Glutamatergic neuron (in vitro differentiated cells): ENCODE results near the gene HSF5. TPM values are rescaled to one million over a fixed set of nuclear protein-coding genes. Genes with fewer than 3 reads are reported as not detected.
A peak's percentile ranks its signal among the peaks of the same experiment; 100 is the strongest.

Experiments
- DNase-seq: peaks from one replicate; pipeline ENCODE4 v3.0.0; 2022
- H3K27ac Mint-ChIP-seq: one replicate; pipeline ENCODE4 v1.8.0; 2020; ENCODE audit warnings: mild to moderate bottlenecking, mixed read lengths, inconsistent platforms; ENCODE audit not compliant: unreplicated experiment
- H3K27me3 Mint-ChIP-seq: one replicate; pipeline ENCODE4 v1.8.0; 2020; ENCODE audit warnings: mild to moderate bottlenecking, moderate library complexity, mixed read lengths, inconsistent platforms; ENCODE audit not compliant: unreplicated experiment
- H3K36me3 Mint-ChIP-seq: one replicate; pipeline ENCODE4 v1.8.0; 2020; ENCODE audit warnings: mild to moderate bottlenecking, mixed read lengths, inconsistent platforms; ENCODE audit not compliant: unreplicated experiment
- H3K4me1 Mint-ChIP-seq: one replicate; pipeline ENCODE4 v1.8.0; 2020; ENCODE audit warnings: mild to moderate bottlenecking, low read depth, mixed read lengths, inconsistent platforms; ENCODE audit not compliant: unreplicated experiment
- H3K4me3 Mint-ChIP-seq: one replicate; pipeline ENCODE4 v1.8.0; 2020; ENCODE audit warnings: mild to moderate bottlenecking, mixed read lengths, inconsistent platforms; ENCODE audit not compliant: unreplicated experiment
- H3K9me3 Mint-ChIP-seq: one replicate; pipeline ENCODE4 v1.8.0; 2020; ENCODE audit warnings: mild to moderate bottlenecking, moderate library complexity, mixed read lengths, inconsistent platforms; ENCODE audit not compliant: unreplicated experiment
- long read RNA-seq: library from polyadenylated mRNA; unstranded; transcript quantifications from one replicate; pipeline ENCODE4 v2.0.0, GENCODE V29; 2020; ENCODE audit not compliant: unreplicated experiment
- total RNA-seq: library from RNA; stranded (reverse); fragmentation: NEBNext Ultra II Directional; extraction: Animal tissue kit (Norgen Biotek cat#: 25700); gene quantifications from one replicate; pipeline ENCODE4 v1.2.1, GENCODE V29; 2021; ENCODE audit not compliant: unreplicated experiment
- TF ChIP-seq, protein P1 (sequence below): fragments of 200-600 bp; sonication (generic); IDR thresholded peaks from one replicate; pipeline ENCODE4 v1.5.0; 2021; ENCODE audit not compliant: partially characterized antibody, unreplicated experiment

Gene HSF5, protein sequence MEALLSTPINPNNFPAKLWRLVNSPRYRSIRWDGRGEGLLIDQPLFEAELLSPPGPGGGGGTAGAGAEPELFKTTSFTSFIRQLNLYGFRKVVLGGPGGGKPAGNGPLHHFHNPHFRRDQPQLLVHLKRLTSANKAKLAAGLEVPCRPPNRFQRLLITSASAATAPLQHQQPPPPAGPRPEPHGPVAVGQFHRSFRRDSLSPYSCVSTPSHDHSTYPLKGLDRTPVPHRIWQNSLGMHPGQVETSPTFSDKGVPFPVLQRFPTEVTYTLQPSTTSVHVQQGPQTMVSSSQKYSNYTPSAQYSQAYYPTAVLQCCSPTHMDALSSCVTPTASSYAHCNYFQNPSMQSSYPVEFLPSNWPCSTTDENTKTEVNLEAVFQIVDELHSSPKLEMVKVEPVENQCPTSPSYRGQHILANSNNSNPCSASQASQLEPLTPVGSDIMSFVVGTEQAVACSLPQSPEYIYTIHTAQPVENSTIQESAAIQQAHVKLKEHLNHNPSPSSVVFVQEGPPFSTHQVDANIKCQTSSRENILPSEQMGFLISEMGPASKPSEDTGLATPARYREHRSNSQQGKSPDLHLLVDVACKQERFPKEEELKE
- total RNA-seq = 0.10 TPM
- long read RNA-seq = 0 reads

DNA sequence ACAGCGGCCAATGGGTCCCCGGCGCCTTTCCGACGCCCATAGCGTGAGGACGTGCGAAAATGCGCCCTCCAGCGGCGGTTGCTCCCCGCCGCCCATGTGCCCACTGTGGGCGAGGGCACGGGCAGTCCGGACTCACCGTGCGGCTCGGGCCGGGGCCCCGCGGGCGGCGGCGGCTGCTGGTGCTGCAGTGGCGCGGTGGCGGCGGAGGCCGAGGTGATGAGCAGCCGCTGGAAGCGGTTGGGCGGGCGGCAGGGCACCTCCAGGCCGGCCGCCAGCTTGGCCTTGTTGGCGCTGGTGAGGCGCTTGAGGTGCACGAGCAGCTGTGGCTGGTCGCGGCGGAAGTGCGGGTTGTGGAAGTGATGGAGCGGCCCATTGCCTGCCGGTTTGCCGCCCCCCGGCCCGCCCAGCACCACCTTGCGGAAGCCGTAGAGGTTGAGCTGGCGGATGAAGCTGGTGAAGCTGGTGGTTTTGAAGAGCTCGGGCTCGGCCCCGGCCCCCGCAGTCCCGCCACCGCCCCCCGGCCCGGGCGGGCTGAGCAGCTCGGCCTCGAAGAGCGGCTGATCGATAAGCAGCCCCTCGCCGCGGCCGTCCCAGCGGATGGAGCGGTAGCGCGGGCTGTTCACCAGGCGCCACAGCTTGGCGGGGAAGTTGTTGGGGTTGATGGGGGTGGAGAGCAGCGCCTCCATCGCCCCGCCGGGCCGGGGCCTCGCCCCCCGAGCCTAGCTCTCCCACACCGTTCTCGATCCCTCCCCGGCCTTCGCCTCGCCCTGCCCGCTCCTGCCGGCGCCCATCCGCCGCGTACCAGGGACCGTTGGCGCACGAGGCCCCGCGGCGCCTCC is at the start of gene HSF5:
HSF5 (minus strand) TSS at position 820 of the 839 bp plus-strand sequence; CDS start at position 686, 134 bp downstream.
- no peaks in the 10 kb centered on the region for H3K27me3 Mint-ChIP-seq
- H3K36me3 Mint-ChIP-seq = peaks cover 7% of the 10 kb centered on the region
- H3K4me3 Mint-ChIP-seq = no peak within 1 kb of the TSS
- H3K27ac Mint-ChIP-seq = no peak within 1 kb of the TSS
- TF ChIP-seq, protein P1, sequence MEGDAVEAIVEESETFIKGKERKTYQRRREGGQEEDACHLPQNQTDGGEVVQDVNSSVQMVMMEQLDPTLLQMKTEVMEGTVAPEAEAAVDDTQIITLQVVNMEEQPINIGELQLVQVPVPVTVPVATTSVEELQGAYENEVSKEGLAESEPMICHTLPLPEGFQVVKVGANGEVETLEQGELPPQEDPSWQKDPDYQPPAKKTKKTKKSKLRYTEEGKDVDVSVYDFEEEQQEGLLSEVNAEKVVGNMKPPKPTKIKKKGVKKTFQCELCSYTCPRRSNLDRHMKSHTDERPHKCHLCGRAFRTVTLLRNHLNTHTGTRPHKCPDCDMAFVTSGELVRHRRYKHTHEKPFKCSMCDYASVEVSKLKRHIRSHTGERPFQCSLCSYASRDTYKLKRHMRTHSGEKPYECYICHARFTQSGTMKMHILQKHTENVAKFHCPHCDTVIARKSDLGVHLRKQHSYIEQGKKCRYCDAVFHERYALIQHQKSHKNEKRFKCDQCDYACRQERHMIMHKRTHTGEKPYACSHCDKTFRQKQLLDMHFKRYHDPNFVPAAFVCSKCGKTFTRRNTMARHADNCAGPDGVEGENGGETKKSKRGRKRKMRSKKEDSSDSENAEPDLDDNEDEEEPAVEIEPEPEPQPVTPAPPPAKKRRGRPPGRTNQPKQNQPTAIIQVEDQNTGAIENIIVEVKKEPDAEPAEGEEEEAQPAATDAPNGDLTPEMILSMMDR = peak; percentile 34
- H3K9me3 Mint-ChIP-seq = peaks cover 3% of the 10 kb centered on the region
- peak; percentile 49 for DNase-seq
- no peaks in the 10 kb centered on the region for H3K4me1 Mint-ChIP-seq

DNA sequence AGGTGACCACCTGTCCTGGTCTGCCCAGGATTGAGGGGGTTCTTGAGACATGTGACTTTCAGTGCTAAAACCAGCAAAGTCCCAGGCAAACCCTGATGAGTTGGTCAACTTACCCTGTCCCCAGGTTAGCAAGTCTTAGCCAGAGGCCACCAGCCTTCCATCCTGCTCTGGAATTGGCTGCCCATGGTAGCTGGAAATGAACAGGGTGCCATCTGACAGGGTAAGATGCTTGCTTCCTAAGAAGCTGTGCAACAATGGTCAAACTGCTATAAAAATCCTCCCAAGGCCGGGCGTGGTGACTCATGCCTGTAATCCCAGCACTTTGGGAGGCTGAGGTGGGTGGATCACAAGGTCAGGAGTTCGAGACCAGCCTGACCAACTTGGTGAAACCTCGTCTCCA is 49.1 kb upstream of the HSF5 start:
- H3K4me1 Mint-ChIP-seq = peaks cover 23% of the 10 kb centered on the region
- H3K9me3 Mint-ChIP-seq = peaks cover 4% of the 10 kb centered on the region
- H3K36me3 Mint-ChIP-seq = no peaks in the 10 kb centered on the region
- H3K27me3 Mint-ChIP-seq = peaks cover 11% of the 10 kb centered on the region
- H3K4me3 Mint-ChIP-seq = no peak overlapping the region
- DNase-seq = no peak
- H3K27ac Mint-ChIP-seq = no peak overlapping the region
- TF ChIP-seq, protein P1 = no peak

DNA sequence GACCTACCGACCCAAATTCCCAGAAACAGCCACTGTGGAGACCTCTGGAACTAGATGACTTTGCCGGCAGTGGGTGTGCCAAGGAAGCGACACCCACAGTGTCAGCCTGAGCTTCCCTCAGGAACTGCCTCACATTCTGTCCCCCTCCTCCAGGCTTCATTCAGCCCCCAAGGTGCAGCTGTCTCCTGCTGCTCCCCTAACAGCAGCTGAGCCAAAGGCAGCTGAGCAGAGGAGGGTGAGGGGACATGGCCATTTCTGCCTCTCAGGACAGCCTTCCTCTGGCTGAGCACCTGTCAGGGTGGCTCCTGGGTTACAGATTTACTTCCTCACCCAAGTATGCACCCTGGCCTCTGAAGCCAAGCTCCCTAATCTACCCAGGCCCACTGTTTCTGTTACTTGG is 48.3 kb upstream of the HSF5 start:
- TF ChIP-seq, protein P1 = no peak
- DNase-seq = no peak
- peaks cover 4% of the 10 kb centered on the region for H3K9me3 Mint-ChIP-seq
- H3K27ac Mint-ChIP-seq = no peak overlapping the region
- H3K4me3 Mint-ChIP-seq = no peak overlapping the region
- H3K27me3 Mint-ChIP-seq = peaks cover 11% of the 10 kb centered on the region
- H3K4me1 Mint-ChIP-seq = peaks cover 24% of the 10 kb centered on the region
- H3K36me3 Mint-ChIP-seq = no peaks in the 10 kb centered on the region

DNA sequence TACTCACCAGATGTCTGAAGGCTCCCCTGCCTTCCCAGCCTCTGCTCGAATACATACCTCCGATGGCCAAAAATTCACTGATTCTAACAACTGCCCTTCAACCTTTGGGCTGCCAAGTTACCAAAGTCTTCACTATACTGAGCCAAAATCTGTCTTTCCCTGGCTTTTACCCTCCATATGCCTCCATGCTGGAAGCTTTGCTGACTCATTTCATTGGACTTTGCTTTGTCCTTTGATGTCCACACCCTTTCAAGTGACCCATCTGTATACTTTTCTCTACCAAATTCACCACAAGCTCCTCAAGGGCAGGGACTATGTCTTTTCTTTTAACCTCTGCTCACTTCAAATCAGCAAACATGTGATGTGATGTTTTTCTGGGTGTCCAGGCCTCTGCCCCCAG is 47.2 kb upstream of the HSF5 start:
- TF ChIP-seq, protein P1 = no peak

More for the DNA sequence above, 47.2 kb upstream of the HSF5 start:
- H3K27me3 Mint-ChIP-seq = peaks cover 10% of the 10 kb centered on the region
- no peak overlapping the region for H3K4me3 Mint-ChIP-seq
- H3K36me3 Mint-ChIP-seq = no peaks in the 10 kb centered on the region
- peaks cover 24% of the 10 kb centered on the region for H3K4me1 Mint-ChIP-seq
- peak overlapping the region; percentile 77 for H3K27ac Mint-ChIP-seq
- DNase-seq = no peak
- H3K9me3 Mint-ChIP-seq = peaks cover 4% of the 10 kb centered on the region
